Measurements from ENCODE around the gene TRIM46. TPM values are rescaled to one million over a fixed set of nuclear protein-coding genes. Genes with fewer than 3 reads are reported as not detected.
A peak's percentile ranks its signal among the peaks of the same experiment; 100 is the strongest.

The TRIM46 gene
- total and polyA plus RNA-seq, 7 donors: 0.16 to 3.0 (median 0.64) TPM; not detected in 1

DNA sequence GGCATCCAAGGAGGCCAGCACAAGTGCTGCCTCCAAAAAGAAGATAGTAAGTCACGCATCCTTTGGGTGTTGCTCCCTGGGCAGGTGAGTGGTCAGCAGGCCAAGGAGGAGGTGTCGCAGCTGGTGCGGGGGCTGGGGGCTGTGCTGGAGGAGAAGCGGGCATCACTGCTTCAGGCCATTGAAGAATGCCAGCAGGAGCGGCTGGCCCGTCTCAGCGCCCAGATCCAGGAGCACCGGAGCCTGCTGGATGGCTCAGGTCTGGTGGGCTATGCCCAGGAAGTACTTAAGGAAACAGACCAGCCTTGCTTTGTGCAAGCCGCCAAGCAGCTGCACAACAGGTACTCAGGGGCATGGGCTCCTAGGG, 4.3 kb downstream of the TRIM46 start:
- Histone ChIP-seq H3K36me3 (no peaks in the 10 kb centered on the region), H3K27ac (no peak overlapping the region), H3K4me3 (no peak overlapping the region), H3K9me3 (no peaks in the 10 kb centered on the region), H3K27me3 (peaks cover 12 to 29% (median 20%) of the 10 kb centered on the region in 3 donors), H3K4me1 (peaks cover 0 to 28% (median 16%) of the 10 kb centered on the region in 4 donors)
- intact Hi-C loops (cut with DNase I): no loop called here
- 96 to 98% methylated on average over 9 of the region's 9 CpGs for WGBS, 2 donors
- no peak for DNase-seq
- TF ChIP-seq EP300 (IDR thresholded peaks at IDR 0.05) (no peak), POLR2A (IDR thresholded peaks at IDR 0.05) (no peak), POLR2AphosphoS5 (IDR thresholded peaks at IDR 0.05) (no peak)
- TF ChIP-seq, protein P1, sequence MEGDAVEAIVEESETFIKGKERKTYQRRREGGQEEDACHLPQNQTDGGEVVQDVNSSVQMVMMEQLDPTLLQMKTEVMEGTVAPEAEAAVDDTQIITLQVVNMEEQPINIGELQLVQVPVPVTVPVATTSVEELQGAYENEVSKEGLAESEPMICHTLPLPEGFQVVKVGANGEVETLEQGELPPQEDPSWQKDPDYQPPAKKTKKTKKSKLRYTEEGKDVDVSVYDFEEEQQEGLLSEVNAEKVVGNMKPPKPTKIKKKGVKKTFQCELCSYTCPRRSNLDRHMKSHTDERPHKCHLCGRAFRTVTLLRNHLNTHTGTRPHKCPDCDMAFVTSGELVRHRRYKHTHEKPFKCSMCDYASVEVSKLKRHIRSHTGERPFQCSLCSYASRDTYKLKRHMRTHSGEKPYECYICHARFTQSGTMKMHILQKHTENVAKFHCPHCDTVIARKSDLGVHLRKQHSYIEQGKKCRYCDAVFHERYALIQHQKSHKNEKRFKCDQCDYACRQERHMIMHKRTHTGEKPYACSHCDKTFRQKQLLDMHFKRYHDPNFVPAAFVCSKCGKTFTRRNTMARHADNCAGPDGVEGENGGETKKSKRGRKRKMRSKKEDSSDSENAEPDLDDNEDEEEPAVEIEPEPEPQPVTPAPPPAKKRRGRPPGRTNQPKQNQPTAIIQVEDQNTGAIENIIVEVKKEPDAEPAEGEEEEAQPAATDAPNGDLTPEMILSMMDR (IDR thresholded peaks at IDR 0.05): no peak

DNA sequence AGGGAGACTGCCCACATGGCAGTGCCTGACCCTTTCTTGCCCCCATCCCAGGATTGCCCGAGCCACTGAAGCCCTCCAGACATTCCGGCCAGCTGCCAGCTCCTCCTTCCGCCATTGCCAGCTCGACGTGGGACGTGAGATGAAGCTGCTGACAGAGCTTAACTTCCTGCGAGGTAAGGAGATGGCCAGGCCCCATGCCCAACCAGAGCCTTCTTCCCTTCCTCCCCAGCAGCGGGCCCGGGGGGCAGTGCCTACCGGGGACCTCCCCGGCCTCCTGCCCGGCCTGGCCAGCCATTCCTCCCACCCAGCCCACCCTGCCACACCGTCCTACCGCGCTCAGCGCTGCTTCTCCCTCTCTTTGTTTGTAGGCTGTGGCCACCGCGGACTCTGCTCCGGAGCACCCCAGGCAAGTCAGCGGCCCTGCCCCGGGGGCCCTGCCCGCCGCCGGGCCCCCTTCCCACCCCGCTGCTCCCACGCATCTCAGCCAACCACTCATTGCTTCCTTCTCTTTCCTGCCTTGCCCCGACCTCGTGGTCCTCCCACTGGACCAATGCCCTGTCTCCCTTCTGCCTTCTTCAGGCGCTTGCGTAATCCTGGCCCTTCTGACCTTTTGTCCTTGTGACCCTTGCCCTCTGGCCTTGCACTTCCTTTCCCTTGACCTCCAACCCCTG, 4.9 kb downstream of the TRIM46 start:
- peaks cover 12 to 26% (median 20%) of the 10 kb centered on the region in 3 donors for H3K27me3 ChIP-seq
- H3K27ac ChIP-seq: no peak overlapping the region
- H3K36me3 ChIP-seq: no peaks in the 10 kb centered on the region
- H3K4me1 ChIP-seq: peaks cover 0 to 25% (median 14%) of the 10 kb centered on the region in 4 donors
- intact Hi-C loops (cut with DNase I): no loop called here
- DNase-seq: peak; percentile 56
- no peaks in the 10 kb centered on the region for H3K9me3 ChIP-seq
- WGBS, 2 donors: 83 to 89% methylated on average over 30 of the region's 30 CpGs
- no peak for TF ChIP-seq EP300 (IDR thresholded peaks at IDR 0.05)
- no peak overlapping the region for H3K4me3 ChIP-seq

DNA sequence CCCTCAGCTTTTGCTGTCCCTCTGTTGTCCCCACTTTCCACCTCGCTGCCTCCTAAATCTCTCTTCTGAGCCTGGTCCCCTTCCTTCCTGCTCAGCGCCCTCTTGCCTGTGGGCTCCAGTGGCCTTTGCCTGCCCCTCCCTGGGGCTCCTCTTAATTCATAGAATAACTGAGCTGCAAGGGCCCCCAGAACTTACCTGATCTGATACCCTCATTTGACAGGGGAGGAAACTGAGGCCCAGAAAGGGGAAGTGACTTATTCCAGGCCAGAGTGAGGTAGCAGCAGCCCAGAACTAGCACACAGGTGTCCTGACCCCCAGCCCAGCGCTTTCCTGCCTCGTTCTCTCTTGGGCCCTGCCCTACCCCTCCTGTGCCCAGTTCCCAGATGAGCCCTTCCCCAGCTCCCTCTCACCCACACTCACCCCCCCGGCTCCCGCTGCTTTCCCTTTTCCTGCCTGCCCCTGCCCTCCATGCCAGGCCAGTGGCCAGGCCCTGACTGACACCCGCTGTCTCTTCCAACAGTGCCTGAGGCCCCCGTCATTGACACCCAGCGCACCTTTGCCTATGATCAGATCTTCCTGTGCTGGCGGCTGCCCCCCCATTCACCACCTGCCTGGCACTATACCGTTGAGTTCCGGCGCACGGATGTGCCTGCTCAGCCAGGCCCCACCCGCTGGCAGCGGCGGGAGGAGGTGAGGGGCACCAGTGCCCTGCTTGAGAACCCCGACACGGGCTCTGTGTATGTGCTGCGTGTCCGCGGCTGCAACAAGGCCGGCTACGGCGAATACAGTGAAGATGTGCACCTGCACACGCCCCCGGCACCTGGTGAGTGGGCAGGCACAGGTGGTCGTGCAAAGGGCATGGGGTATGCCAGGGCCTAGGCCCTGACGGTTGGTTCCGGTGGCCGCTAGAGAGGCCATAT, 5.7 kb downstream of the TRIM46 start:
- DNase-seq: peak; percentile 57
- Histone ChIP-seq H3K9me3 (no peaks in the 10 kb centered on the region), H3K4me1 (peaks cover 0 to 17% (median 10%) of the 10 kb centered on the region in 4 donors), H3K4me3 (no peak overlapping the region), H3K27ac (no peak overlapping the region), H3K36me3 (no peaks in the 10 kb centered on the region), H3K27me3 (peaks cover 4 to 18% (median 12%) of the 10 kb centered on the region in 3 donors)
- no peak for TF ChIP-seq POLR2A (IDR thresholded peaks at IDR 0.05)
- no peak for TF ChIP-seq POLR2AphosphoS5 (IDR thresholded peaks at IDR 0.05)
- TF ChIP-seq EP300 (IDR thresholded peaks at IDR 0.05): no peak
- TF ChIP-seq, protein P1 (IDR thresholded peaks at IDR 0.05): no peak
- intact Hi-C loops (cut with DNase I): no loop called here
- WGBS, 2 donors: 67 to 91% methylated on average over 31 of the region's 31 CpGs

DNA sequence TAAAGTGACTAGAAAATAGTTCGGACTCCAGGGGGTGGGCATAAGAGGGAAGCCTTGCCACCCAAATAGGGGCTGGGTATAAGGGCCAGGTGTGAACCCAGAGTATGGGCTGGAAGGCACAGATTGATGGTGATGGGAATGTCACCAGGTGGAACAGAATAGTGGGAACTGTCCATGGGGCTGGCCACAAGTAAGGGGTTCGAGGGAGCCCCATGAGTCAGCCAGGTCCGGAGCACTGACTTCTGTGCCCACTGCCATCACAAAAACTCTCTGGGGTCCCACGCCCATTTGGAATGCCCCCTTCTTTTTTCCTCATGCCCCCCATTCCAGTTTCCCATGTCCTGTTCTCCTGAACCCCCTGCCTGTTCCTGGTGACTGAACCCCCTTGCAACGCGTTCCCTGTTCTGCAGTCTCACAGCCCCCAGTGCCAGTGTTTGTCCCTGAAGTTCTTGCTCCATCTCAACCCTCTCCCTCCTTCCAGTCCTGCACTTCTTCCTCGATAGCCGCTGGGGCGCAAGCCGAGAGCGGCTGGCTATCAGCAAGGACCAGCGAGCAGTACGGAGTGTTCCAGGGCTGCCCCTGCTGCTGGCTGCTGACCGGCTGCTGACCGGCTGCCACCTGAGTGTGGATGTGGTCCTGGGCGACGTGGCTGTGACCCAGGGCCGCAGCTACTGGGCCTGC, 7.9 kb downstream of the TRIM46 start:
- H3K4me1 ChIP-seq: peaks cover 0 to 8% (median 6%) of the 10 kb centered on the region in 4 donors
- no peaks in the 10 kb centered on the region for H3K9me3 ChIP-seq
- no peaks in the 10 kb centered on the region for H3K27me3 ChIP-seq
- intact Hi-C loops (cut with DNase I): no loop called here
- no peak for TF ChIP-seq POLR2AphosphoS5 (IDR thresholded peaks at IDR 0.05)
- no peak for TF ChIP-seq EP300 (IDR thresholded peaks at IDR 0.05)
- TF ChIP-seq, protein P1 (IDR thresholded peaks at IDR 0.05): no peak
- no peak for TF ChIP-seq POLR2A (IDR thresholded peaks at IDR 0.05)
- 93 to 95% methylated on average over 18 of the region's 18 CpGs for whole genome bisulfite sequencing, 2 donors
- peak; percentile 40 for DNase-seq
- H3K36me3 ChIP-seq: no peaks in the 10 kb centered on the region
- no peak overlapping the region for H3K4me3 ChIP-seq
- no peak overlapping the region for H3K27ac ChIP-seq

Measured in sigmoid colon (tissue), 7 donors.